GM21447 (cell line): Measurements from ENCODE around the gene CNTN4.

Source experiments
- ATAC-seq: cut with Tn5 transposase; IDR thresholded peaks from one replicate; pipeline ENCODE4 v1.9.1; 2021; ENCODE audit not compliant: unreplicated experiment

Gene CNTN4

GRCh38 chr3:2847062-2847841, 748.6 kb downstream of the CNTN4 start:
- ATAC-seq, result no peak

- no peak for ATAC-seq
Measured at GRCh38 chr3:2849092-2849491, 750.4 kb downstream of the CNTN4 start.

GRCh38 chr3:2850701-2851100, 752.0 kb downstream of the CNTN4 start:
- no peak for ATAC-seq

- no peak for ATAC-seq
Measured at GRCh38 chr3:2851361-2851760, 752.7 kb downstream of the CNTN4 start.

GRCh38 chr3:2851835-2852234, 753.2 kb downstream of the CNTN4 start:
- no peak for ATAC-seq

- ATAC-seq, result no peak
Measured at GRCh38 chr3:2853651-2854050, 755.0 kb downstream of the CNTN4 start.

GRCh38 chr3:2856138-2857133, 757.8 kb downstream of the CNTN4 start:
- no peak for ATAC-seq

- ATAC-seq, result no peak
Measured at GRCh38 chr3:2860626-2861025, 762.0 kb downstream of the CNTN4 start.

- ATAC-seq, result no peak
Measured at GRCh38 chr3:2861120-2861519, 762.5 kb downstream of the CNTN4 start.

GRCh38 chr3:2861920-2862319, 763.3 kb downstream of the CNTN4 start:
- ATAC-seq, result no peak

- no peak for ATAC-seq
Measured at GRCh38 chr3:2862366-2862765, 763.7 kb downstream of the CNTN4 start.

- ATAC-seq, result no peak
Measured at GRCh38 chr3:2863127-2863526, 764.5 kb downstream of the CNTN4 start.

GRCh38 chr3:2869905-2870304, 771.2 kb downstream of the CNTN4 start:
- ATAC-seq, result no peak

GRCh38 chr3:2870724-2871333, 772.2 kb downstream of the CNTN4 start:
- no peak for ATAC-seq

- ATAC-seq, result no peak
Measured at GRCh38 chr3:2872884-2873283, 774.2 kb downstream of the CNTN4 start.

GRCh38 chr3:2873986-2874385, 775.3 kb downstream of the CNTN4 start:
- ATAC-seq, result no peak

- no peak for ATAC-seq
Measured at GRCh38 chr3:2875699-2876098, 777.0 kb downstream of the CNTN4 start.

- ATAC-seq, result no peak
Measured at GRCh38 chr3:2876362-2876761, 777.7 kb downstream of the CNTN4 start.

GRCh38 chr3:2879023-2879422, 780.4 kb downstream of the CNTN4 start:
- ATAC-seq, result no peak

GRCh38 chr3:2879587-2879986, 780.9 kb downstream of the CNTN4 start:
- no peak for ATAC-seq

GRCh38 chr3:2880218-2880756, 781.6 kb downstream of the CNTN4 start:
- ATAC-seq, result no peak
